Activated CD4-positive, alpha-beta T cell treated with anti-CD3 and anti-CD28 coated beads, Interleukin-2, amount 50 U/mL, for 24 hours (primary cell): Measurements from ENCODE around the gene PHF1.

Experiments used
- DNase-seq, 2 donors: peaks; one replicate each; pipeline ENCODE4 v3.0.0-alpha.2; 2020; ENCODE audit warnings: low read depth in 1 of 2, low spot score in 1 of 2

The PHF1 gene

DNA sequence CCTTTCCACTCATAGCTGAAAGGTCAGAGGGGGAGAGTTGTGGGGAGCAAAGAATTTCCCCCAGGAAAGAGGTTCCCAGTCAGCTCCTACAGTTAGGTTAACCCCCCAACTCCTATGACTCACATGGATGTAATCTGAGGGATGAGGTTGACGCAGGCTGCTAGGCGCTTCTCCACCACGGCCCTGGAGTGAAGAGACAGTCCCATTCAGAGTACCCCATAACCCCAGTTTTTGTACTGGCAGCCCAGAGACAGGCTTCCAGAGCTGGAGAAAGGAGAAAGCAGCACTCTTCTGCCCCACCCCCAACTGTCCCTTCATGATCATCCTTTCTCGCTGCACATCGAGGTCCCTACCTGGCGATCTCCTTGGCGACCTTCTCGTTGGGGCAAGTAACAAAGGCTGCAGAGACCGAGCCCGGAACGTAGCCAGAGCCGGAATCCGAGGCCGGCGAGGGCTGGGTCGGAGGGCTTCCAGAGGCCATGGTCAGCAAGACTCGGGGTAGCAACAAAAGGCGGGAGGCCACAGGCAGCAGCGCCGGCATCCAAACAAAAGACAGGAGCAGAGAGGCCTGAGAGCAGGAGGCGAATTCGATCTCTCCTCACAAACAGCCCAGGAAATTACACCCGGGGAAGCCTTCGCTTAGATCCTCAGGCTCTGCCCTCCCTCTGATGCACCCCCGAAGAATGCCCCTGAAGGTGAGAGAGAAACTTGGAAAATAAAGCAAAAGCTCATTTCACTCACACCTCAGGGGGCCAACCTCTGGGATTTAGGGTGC is 6.5 kb downstream of the PHF1 start:
- no peak for DNase-seq

- peak; percentile 89 to 98 for DNase-seq
Observed at GRCh38 chr6:33417903-33418689, 7.3 kb downstream of the PHF1 start, which contains the start of gene CUTA. CUTA (minus strand) TSS chr6:33418107; CDS start chr6:33418000, 107 bp downstream.

DNA sequence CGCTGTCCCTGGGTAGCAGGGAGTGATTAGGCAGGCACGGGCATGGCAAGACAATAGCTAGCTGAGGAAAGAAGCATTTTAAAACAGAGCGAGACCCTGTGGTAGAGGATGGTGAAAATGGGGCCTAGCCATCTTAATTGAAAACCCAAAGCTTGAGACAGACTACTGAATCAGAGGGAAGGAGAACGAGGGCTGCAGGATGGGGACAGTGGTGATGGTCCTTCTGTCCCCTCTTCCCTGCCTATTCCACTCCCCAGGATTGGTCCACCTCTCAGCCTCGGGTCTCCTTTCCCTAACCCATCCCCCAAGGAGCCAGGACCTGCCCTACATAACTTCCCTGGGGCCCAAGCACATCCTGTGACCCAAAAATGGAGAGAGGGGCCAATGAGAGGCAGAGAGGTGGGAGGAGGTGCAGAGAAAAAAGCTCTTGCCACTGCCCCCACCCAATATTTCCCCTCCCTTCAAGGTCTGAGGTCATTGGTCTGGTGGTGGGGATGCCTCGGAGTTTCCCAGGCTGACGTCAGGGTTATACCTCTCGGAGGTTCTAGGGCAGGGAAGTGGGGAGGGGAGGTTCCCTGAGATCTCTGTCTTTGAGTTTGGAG is 8.0 kb downstream of the PHF1 start:
- peak in 1 of 2 donors; percentile 26 for DNase-seq

DNA sequence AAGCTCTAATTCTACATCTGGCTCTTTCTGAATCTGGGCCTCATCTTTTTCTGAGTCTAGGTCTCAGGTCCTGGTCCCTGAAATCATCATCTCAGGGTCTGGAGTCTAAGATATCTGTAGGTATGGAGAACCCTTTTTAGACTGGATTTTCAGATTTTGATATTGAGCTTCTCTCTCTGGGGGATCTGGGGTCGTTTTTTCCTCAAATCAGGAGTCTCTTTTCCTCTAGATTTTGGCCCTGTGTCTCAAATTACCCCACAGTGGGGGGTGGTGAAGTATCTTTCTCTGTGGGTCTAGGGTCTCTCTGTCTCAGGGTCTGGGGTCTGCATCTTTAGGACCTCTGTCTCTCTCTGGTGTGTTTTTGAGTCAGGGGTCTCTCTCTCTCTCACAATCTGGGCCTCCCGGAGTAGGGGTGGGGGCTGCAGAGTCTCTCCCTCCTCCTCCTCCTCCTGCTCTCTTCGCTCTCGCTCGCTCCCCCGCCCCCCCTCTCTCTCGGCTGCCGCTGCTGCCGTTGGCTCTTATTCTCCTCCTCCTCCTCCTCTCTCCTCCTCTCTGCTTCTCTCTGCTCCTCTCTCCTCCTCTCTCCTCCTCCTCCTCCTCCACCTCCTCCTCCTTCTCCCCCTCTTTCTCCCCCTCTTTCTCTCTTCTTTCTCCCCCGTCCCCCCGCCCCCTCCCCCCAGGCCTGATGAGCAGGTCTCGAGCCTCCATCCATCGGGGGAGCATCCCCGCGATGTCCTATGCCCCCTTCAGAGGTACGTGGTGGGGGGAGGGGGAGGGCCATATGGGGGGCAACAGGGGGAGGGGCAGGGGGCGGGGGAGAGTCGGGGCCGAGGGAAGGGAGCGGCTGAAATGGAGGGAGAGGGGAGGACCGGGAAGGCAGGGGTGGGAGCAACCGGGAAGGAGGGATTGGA is 9.0 kb downstream of the PHF1 start, which contains the start of gene SYNGAP1:
Gene SYNGAP1, plus strand, starts transcription at position 486 of the 911 bp plus-strand sequence. Its CDS starts 200 bp downstream, at position 686.
- no peak for DNase-seq

DNA sequence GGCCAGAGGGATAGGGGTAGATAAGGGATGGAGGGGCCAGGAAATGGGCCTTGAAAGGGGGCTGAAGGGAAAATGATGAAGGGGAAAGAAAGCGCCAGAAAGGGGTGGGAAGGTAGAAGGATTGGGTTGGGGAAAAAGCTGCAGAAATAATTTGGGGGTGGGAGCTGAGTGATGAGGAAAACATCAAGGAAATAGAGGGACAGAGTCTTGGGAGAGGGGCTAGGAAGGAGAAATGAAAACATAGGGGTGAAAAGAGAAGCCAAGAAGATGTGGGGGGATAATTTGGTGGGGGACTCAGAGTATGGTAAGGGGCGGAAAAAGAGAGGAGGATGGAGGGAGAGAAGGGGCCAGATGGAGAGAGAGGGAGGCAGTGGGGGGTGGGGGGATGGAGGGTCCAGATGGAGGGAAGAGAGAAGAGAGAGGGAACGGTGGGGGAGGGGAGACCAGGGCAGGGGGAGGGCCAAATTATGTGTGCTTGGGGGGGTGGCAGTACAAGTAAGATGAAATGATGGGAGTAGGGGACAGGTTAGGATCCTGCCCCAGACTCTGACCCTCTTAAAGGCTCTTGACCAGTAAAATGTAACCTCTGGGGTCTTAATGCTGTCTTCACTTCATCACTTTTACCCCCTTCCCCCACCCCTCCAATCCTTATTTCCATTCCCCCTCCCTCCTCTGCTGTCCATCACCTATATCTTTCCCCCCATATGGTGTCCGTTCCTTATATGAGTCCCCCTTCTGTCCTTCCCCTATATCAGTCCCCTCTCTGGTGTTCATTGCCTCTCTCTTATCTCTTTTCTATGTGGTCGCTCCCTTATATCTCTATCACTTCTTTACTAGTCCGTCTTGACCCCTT is 9.9 kb downstream of the PHF1 start:
- DNase-seq = no peak

DNA sequence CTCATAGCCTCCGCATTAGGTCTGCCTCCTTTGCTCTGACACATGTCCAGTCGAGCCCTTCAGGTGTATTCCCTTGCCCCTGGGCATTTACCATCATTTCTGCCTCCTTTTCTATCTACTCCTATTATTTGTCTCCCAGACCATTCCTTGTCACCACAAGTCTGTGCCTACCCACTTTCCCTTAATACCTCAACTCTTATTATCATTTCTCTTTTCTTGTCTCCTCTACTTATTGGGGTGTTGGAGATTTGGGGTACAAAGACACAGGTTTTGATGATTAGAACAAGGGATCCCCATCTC is 10.5 kb downstream of the PHF1 start:
- DNase-seq = no peak

DNA sequence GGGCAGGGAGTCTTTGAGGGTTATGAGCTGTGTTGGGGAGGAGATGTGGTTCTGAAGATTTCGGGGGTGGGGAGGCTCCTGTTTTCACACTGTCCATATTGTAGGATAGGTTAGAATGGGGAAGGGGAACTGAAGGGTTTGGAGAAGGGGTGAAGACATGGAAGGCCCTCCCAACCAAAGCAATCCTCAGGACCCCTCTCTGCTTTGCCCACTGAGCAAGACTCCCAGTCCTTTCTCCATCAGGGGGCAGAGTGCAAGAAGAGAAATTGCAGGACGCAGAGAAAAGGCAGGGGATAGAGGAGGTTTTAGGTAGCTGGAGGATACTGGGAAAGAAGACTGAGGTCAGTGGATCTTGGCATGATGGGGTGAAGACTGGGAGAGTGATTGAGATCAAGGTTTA is 13.0 kb downstream of the PHF1 start:
- DNase-seq = no peak

- no peak for DNase-seq
Observed at GRCh38 chr6:33424855-33425667, 14.2 kb downstream of the PHF1 start.

DNA sequence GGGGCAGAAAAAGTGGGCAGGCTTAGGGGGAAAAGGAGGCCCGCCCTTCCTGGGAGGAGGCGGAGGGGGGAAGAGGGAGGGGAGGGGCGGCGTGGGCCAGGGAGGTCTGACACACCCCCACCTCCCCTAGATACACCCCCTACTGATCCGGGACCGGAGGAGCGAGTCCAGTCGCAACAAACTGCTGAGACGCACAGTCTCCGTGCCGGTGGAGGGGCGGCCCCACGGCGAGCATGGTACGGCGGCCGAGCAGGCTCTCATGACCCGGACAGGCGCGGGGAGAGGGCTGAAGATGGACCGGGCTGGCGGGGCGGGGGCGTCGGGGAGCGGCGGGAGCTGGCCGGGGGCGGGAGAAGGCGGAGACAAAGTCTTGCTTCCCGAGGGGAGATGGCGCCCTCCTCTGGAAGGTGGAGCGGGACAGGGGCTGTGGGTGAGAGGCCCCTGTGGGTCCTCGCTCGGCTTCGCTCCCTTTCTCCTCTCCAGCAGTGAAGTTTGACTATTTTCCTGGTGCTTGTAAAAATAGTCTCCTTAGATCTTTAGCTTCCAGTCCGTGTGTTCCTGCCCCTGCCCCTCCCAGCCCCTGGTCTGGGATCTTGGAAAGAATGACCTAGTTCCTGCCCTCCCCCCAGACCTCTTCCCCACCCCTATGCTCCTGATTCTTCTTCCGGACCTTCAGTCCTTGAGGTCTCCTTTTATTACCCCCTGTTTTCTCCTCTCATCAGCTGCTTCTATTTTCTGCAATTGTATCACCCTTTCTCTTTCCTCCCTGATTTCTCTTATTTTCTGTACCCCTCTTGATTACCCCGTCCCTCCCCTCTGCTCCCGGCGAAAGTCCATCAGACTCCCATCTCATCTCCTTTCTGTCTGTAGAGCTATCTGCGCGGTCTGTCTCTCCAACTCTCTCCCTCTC is 15.1 kb downstream of the PHF1 start:
- peak; percentile 57 to 63 for DNase-seq

- DNase-seq = no peak
Observed at GRCh38 chr6:33426590-33427511, 16.0 kb downstream of the PHF1 start.

- DNase-seq = no peak
Observed at GRCh38 chr6:33427585-33428223, 16.9 kb downstream of the PHF1 start.

DNA sequence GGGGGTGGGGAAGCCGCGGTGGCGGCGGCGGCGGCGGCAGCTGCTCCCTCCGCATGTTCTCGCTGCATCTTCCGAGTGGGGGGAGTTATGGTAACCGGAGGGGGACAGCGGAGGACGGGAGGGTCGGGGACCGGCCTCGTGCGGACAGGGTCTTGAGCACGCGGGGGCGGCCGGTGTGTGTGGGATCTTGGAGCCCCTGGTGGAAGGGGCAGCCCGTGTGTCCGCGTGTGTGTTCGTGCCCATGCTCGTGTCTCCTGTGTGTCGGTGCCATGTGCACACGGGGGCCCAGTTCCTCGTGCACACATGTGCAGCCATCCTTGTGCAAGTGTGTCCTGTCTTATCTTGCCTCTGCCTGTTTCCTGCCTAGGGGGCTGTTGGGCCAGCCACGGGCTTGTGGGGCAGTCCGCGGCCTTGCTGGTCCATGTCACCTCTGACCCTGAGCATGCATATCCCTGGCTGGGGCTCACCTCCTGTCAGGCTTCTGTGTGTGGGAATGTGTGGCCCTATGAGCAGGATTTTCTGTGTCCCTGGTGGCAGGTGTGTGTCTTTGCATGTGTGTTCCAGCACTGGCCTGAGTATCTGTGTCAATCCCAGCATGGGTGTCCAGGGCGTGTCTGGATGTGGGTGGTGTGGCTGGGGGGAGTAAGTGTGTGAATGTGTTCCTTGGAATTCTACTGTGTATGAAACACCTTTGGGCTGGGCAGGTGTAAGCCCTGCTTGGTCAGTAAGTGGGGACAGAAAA is 17.6 kb downstream of the PHF1 start:
- peak in 1 of 2 donors; percentile 33 for DNase-seq

DNA sequence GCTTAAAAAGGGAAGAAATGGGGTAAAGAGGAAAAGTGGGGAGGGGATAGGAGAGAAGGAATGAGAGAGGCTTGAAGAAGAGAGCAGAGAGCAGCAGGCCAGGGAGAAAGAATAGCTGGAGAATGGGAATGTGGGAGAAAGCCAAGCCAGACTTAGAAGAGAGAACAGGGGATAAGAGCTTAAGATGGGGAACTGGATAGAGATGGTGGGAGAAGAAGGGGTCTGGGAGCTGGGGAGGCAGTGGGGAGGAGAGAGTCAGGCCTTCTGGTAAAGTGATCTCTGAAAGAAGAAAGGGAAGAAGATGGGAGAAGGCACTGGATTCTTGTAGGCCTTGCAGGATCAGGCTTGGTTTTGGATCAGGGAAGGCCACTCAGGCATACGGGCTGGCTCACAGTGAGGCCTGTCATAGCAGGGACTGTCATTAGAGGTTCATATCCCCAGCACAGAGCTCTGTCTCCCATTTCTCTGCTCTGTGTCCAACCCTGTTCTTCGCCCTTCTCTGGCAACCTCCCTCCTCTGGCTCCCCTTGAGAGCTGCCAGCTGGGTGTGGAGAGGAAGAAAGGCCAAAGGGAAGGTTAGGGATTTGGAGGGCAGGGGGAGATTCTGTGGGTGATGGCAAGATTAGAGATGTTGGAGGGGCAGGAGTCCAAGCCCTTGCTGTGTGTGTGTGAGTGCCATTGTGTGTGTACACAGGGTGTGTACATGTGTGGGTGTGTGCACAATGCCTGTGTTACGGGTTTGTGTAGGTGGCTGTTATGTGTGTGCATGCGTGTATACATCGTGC is 18.3 kb downstream of the PHF1 start:
- DNase-seq = no peak

- DNase-seq = no peak
Observed at GRCh38 chr6:33429750-33430052, 18.9 kb downstream of the PHF1 start.

DNA sequence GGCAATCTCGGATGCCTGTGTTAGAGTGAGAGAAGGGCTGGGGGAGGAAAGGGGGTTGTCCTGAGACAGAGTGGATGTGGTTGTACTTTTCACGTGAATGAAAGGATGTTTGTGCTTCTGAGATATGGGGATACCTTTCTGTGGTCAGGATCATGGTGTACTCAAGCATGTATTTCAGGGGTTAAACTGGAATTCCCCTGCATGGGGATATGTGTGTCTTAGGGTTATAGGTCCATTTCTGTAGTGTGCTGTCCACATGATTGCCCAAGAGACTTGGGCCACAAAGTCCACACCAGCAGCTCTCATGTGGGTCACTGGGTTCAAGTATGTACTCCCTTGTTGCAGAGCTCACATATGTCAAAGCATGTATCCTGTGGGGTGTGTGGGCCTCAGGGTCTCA is 19.5 kb downstream of the PHF1 start:
- DNase-seq = no peak
